Testis (tissue), 3 donors: ENCODE results near the gene BMPR1B. TPM values are rescaled to one million over a fixed set of nuclear protein-coding genes. Genes with fewer than 3 reads are reported as not detected.

ENCODE experiments used
- DNase-seq: peaks from one replicate; pipeline ENCODE4 v3.0.0-alpha.2; 2019
- H3K27ac ChIP-seq, 2 donors: fragments of 200-600 bp; sonication (generic); one replicate each; pipeline ENCODE4 v1.5.1; 2019
- H3K27me3 ChIP-seq: fragments of 200-600 bp; sonication (generic); one replicate; pipeline ENCODE4 v1.5.1; 2019
- H3K36me3 ChIP-seq: fragments of 200-600 bp; sonication (generic); one replicate; pipeline ENCODE4 v1.5.1; 2017; ENCODE audit warnings: low read depth; ENCODE audit errors: missing control alignments
- H3K4me1 ChIP-seq: fragments of 200-600 bp; sonication (generic); one replicate; pipeline ENCODE4 v1.5.1; 2019
- H3K4me3 ChIP-seq, 2 donors: fragments of 200-600 bp; sonication (generic); one replicate each; pipeline ENCODE4 v1.5.1; 2017 to 2019
- H3K9me3 ChIP-seq: fragments of 200-600 bp; sonication (generic); one replicate; pipeline ENCODE4 v1.5.1; 2017
- POLR2A ChIP-seq: fragments of 450-650 bp; IDR thresholded peaks from one replicate; pipeline ENCODE4 v1.6.1; 2017; ENCODE audit warnings: antibody characterized with exemption, mild to moderate bottlenecking, moderate library complexity
- WGBS, 2 donors: methylation state at CpG; one replicate each; pipeline ENCODE4 v1.1.5; 2018; 5-methylcytosine and 5-hydroxymethylcytosine counted together
- intact Hi-C: fragments of 100-400 bp; cut with DNase I; formaldehyde crosslinking; loops from one replicate; pipeline ENCODE4 v1.15.1; 2023; ENCODE audit warnings: low total_unique reads
- polyA plus RNA-seq: library from polyadenylated mRNA; stranded (reverse); fragments of 350-450 nt; fragmentation: Illumina TruSeq; extraction: RNeasy Lipid Tissue Mini Kit (QIAGEN cat#74804); gene quantifications from one replicate; pipeline ENCODE4 v1.2.3, GENCODE V29; 2014; ENCODE audit warnings: low read depth, low replicate concordance; ENCODE audit not compliant: insufficient read depth
- total RNA-seq, 2 donors: library from RNA; depleted of rRNA; stranded (reverse); fragments of >200 nt; gene quantifications; one replicate each; pipeline ENCODE4 v1.2.3, GENCODE V29; 2016
- TF ChIP-seq, protein P1 (sequence below), 3 experiments: fragments of 450-650 bp in 2 of 3; fragments of 200-600 bp in 1 of 3; sonication (generic) in 1 of 3; IDR thresholded peaks; one replicate each; pipeline ENCODE4 v1.5.1; 2016 to 2019; ENCODE audit warnings: antibody characterized with exemption in 3 of 3, mild to moderate bottlenecking in 2 of 3, moderate library complexity in 1 of 3

The BMPR1B gene
- total and polyA plus RNA-seq, 3 donors from 2014 or later: 7.5 to 13.0 (median 9.1) TPM

DNA sequence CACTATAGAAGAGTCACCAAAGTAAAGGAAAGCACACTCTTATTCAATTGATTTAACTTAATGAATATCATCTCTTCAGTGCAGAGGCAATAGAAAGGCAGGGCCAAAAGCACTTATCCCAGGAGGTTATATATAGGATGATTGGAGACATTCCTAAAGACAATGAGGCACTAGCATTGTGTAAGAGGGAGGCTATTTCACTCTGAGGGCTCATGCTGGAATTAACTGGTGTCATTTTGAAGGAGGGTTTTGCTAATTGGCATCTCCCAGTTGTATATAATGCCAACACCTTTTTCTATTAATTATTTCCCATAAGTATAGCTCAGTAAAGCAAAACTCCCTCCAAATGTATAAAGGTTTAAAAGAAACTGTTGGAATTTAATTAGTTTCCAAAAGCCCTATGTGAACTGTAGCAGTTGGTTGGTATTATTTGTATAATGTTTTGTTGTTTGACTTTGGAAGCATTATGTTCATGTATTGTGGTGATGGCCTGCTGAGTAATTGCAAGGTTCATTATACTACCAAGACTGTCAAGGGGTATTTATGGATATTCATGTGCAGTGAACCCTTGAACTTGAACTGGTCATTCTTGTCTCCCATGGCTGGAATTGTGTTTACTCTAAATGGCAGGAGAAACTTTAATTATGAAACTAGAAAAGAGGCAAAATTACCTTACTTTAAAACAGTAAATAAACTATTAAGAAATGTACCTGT, 270.3 kb downstream of the BMPR1B start:
- no peaks in the 10 kb centered on the region for H3K9me3 ChIP-seq
- H3K4me1 ChIP-seq: no peaks in the 10 kb centered on the region
- H3K27me3 ChIP-seq: no peaks in the 10 kb centered on the region
- no peaks in the 10 kb centered on the region for H3K36me3 ChIP-seq
- H3K27ac ChIP-seq: no peak overlapping the region
- H3K4me3 ChIP-seq: no peak overlapping the region
- no peak for TF ChIP-seq POLR2A
- TF ChIP-seq, protein P1, sequence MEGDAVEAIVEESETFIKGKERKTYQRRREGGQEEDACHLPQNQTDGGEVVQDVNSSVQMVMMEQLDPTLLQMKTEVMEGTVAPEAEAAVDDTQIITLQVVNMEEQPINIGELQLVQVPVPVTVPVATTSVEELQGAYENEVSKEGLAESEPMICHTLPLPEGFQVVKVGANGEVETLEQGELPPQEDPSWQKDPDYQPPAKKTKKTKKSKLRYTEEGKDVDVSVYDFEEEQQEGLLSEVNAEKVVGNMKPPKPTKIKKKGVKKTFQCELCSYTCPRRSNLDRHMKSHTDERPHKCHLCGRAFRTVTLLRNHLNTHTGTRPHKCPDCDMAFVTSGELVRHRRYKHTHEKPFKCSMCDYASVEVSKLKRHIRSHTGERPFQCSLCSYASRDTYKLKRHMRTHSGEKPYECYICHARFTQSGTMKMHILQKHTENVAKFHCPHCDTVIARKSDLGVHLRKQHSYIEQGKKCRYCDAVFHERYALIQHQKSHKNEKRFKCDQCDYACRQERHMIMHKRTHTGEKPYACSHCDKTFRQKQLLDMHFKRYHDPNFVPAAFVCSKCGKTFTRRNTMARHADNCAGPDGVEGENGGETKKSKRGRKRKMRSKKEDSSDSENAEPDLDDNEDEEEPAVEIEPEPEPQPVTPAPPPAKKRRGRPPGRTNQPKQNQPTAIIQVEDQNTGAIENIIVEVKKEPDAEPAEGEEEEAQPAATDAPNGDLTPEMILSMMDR (IDR thresholded peaks at IDR 0.05): no peak
- no peak for DNase-seq
- intact Hi-C loops: no loop called here

DNA sequence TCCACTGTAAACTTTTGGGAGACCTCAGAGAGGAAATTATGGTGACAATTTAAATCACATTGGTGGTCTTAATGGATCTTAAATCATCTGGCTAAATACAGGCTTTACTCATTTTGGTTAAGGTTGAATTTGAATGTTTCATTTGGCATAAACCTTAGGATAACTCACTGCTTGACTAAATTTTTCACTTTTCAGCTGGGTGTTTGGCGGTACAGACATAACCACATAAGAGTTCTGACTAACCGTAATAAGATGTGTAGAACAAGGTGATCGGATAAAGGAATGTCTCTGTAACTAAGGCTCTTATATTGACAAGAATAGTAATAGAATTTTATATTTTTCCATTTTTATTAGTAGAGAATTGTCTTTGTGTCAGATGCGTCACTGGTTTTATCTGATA, 281.0 kb downstream of the BMPR1B start:
- Histone ChIP-seq H3K27me3 (no peaks in the 10 kb centered on the region), H3K4me3 (no peak overlapping the region), H3K4me1 (no peaks in the 10 kb centered on the region), H3K9me3 (no peaks in the 10 kb centered on the region), H3K27ac (no peak overlapping the region), H3K36me3 (no peaks in the 10 kb centered on the region)
- WGBS, 2 donors: 98 to 99% methylated on average over 4 of the region's 4 CpGs
- TF ChIP-seq, protein P1 (IDR thresholded peaks at IDR 0.05): no peak
- no peak for TF ChIP-seq POLR2A
- no peak for DNase-seq
- intact Hi-C loops: no loop called here

DNA sequence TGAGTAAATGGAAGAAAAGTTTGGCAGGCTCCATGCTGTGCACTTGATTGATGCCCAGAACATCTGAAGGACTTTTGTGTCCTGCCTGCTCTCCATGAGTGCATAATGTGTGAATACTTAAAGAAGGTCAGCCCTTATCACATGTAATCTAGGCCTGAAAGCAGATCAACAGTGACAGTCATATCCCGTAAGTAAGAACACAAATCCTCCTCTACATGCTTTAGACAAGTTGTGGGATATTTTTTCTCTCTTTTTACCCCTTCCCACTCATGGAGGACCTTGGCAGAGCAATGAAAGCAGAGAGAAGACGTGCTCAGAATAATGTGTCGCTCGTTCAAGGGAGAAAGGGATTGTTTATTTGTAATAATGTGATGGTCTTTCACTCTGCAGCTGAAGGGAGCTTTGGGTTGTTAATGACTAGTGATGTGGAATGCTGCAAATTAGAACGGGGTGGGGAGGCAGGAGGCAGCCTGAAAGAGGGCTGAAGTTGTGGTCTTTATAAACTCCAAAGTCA, 286.6 kb downstream of the BMPR1B start:
- DNase-seq: no peak
- TF ChIP-seq POLR2A: no peak
- TF ChIP-seq, protein P1 (IDR thresholded peaks at IDR 0.05): no peak
- 34 to 50% methylated on average over 5 of the region's 5 CpGs for WGBS, 2 donors
- Histone ChIP-seq H3K4me3 (no peak overlapping the region), H3K4me1 (peaks cover 8% of the 10 kb centered on the region), H3K9me3 (no peaks in the 10 kb centered on the region), H3K27me3 (no peaks in the 10 kb centered on the region), H3K27ac (no peak overlapping the region), H3K36me3 (no peaks in the 10 kb centered on the region)
- intact Hi-C loops: no loop called here

DNA sequence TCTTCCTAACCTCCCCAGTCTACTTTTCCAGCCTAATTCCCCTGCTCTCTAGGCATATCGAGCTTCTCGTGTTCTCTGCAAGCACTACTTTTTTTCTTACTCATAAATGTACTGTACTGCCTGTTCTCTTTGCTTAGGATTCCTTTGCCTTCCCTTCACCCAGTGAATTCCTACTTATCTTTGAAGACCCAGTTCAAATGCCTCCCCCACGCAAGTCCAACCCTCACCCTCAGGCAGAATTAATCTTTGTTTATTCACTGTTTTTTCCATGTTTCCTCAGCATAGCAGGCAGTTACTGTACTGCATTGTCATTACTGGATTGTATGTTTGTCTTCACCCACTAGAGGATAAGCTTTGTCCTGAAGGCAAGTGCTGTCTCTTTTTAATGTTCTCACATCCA, 287.7 kb downstream of the BMPR1B start:
- intact Hi-C loops: no loop called here
- no peak overlapping the region for H3K27ac ChIP-seq

More for the DNA sequence above, 287.7 kb downstream of the BMPR1B start:
- Histone ChIP-seq H3K4me1 (peaks cover 8% of the 10 kb centered on the region), H3K27me3 (no peaks in the 10 kb centered on the region), H3K36me3 (no peaks in the 10 kb centered on the region), H3K4me3 (no peak overlapping the region), H3K9me3 (no peaks in the 10 kb centered on the region)
- TF ChIP-seq, protein P1 (IDR thresholded peaks at IDR 0.05): no peak
- TF ChIP-seq POLR2A: no peak
- DNase-seq: no peak
- 34 to 44% methylated on average over 3 of the region's 3 CpGs for WGBS, 2 donors
